Skeletal muscle satellite cell (primary cell): ENCODE results near the gene GOLGA6B. TPM values are rescaled to one million over a fixed set of nuclear protein-coding genes. Genes with fewer than 3 reads are reported as not detected.
"Not testable (repeated sequence)": the region's sequence is repeated elsewhere in the genome, so short reads cannot be mapped to it uniquely, and the experiment has no call there.

Experiments used
- H3K27me3 ChIP-seq: 2 replicates; pipeline ENCODE4 v1.7.0; 2013; ENCODE audit warnings: low read length; ENCODE audit not compliant: control insufficient read depth, insufficient read depth
- H3K36me3 ChIP-seq: 2 replicates; pipeline ENCODE4 v1.7.0; 2013; ENCODE audit warnings: mild to moderate bottlenecking, control low read depth, low read length; ENCODE audit not compliant: insufficient read depth
- H3K4me1 ChIP-seq: 2 replicates; pipeline ENCODE4 v1.7.0; 2013; ENCODE audit warnings: low read length; ENCODE audit not compliant: control insufficient read depth, insufficient read depth
- H3K4me2 ChIP-seq: 2 replicates; pipeline ENCODE4 v1.7.0; 2013; ENCODE audit warnings: mild to moderate bottlenecking, low read length
- H3K4me3 ChIP-seq: 2 replicates; pipeline ENCODE4 v1.7.0; 2013; ENCODE audit warnings: low read length
- H3K9ac ChIP-seq: 2 replicates; pipeline ENCODE4 v1.7.0; 2013; ENCODE audit warnings: mild to moderate bottlenecking, low read depth, low read length, moderate library complexity
- H3K9me3 ChIP-seq: replicated peaks from 2 replicates; pipeline ENCODE4 v1.7.0; 2013; ENCODE audit warnings: mild to moderate bottlenecking, control low read depth, low read length
- small RNA-seq: library from RNA; depleted of rRNA; stranded (forward); fragments of <200 nt; gene quantifications from one replicate; pipeline ENCODE3, GENCODE V24; 2012

GOLGA6B gene

GRCh38 chr15:72708551-72709303 lies 54.2 kb downstream of the GOLGA6B start:
- H3K4me3 ChIP-seq, H3K9me3 ChIP-seq, H3K9ac ChIP-seq: not testable (repeated sequence)

More at GRCh38 chr15:72708551-72709303, 54.2 kb downstream of the GOLGA6B start:
- peaks cover 19% of the 10 kb centered on the region for H3K4me1 ChIP-seq
- not testable (repeated sequence) for H3K36me3 ChIP-seq, H3K4me2 ChIP-seq, H3K27me3 ChIP-seq

Small RNAs within 50 kb of the gene (small RNA-seq; reads per million reads assigned to genes)
- not detected for gene RN7SL853P
